T-helper 1 cell treated with Interleukin-12 subunit alpha and Interleukin-12 subunit beta and Interleukin-4 antibody, amounts not matched to agents 30 ng/mL and 1 ng/mL, for 36 hours (primary cell): ENCODE measurements around the gene UGT1A9. TPM values are rescaled to one million over a fixed set of nuclear protein-coding genes. Genes with fewer than 3 reads are reported as not detected.
"Not testable (repeated sequence)": the region's sequence is repeated elsewhere in the genome, so short reads cannot be mapped to it uniquely, and the experiment has no call there.

ENCODE experiments used
- intact Hi-C: fragments of 100-400 bp; cut with micrococcal nuclease; formaldehyde crosslinking; loops from one replicate; pipeline ENCODE4 v1.15.1; 2024
- total RNA-seq: library from RNA; stranded (reverse); gene quantifications from 2 replicates; pipeline ENCODE4 v1.2.3, GENCODE V29; 2022

Gene UGT1A9
- total RNA-seq, 1 donor from 2014 or later, result not detected

GRCh38 chr2:233711312-233712008 lies 39.8 kb downstream of the UGT1A9 start:
- intact Hi-C loops, result loop anchor here (1.0 to 2.0 kb wide), 2 partner anchors 269 to 307 kb away; no protein-coding TSS in a partner anchor

GRCh38 chr2:233712611-233713261 lies 41.0 kb downstream of the UGT1A9 start, which contains the start of gene UGT1A5:
TSS of gene UGT1A5 (plus strand) at chr2:233712907. CDS start at chr2:233712992, 85 bp downstream.
- intact Hi-C loops, result no loop called here

GRCh38 chr2:233713262-233713615 lies 41.5 kb downstream of the UGT1A9 start:
- intact Hi-C loops, result no loop called here

GRCh38 chr2:233714121-233714520 lies 42.4 kb downstream of the UGT1A9 start:
- intact Hi-C loops, result no loop called here

GRCh38 chr2:233718552-233718951 lies 46.9 kb downstream of the UGT1A9 start, which contains the start of gene UGT1A4:
TSS of gene UGT1A4 (plus strand) at chr2:233718736. CDS start at chr2:233718821, 85 bp downstream.
- intact Hi-C loops, result no loop called here

- intact Hi-C loops, result no loop called here
These were observed 57.1 kb downstream of the UGT1A9 start, which contains the start of gene UGT1A3 for GRCh38 chr2:233728723-233729301. TSS of gene UGT1A3 (plus strand) at chr2:233729042. CDS start at chr2:233729127, 85 bp downstream.

GRCh38 chr2:233736868-233737653 lies 65.4 kb downstream of the UGT1A9 start:
- intact Hi-C loops, result not testable (repeated sequence)

- intact Hi-C loops, result no loop called here
These were observed 69.2 kb downstream of the UGT1A9 start for GRCh38 chr2:233740870-233741269.

- intact Hi-C loops, result no loop called here
These were observed 72.0 kb downstream of the UGT1A9 start for GRCh38 chr2:233743464-233744259.

- intact Hi-C loops, result no loop called here
These were observed 73.5 kb downstream of the UGT1A9 start for GRCh38 chr2:233745073-233745755.

GRCh38 chr2:233745838-233746237 lies 74.1 kb downstream of the UGT1A9 start:
- intact Hi-C loops, result not testable (repeated sequence)

GRCh38 chr2:233746475-233747282 lies 75.0 kb downstream of the UGT1A9 start:
- intact Hi-C loops, result no loop called here

- intact Hi-C loops, result no loop called here
These were observed 75.5 kb downstream of the UGT1A9 start for GRCh38 chr2:233747283-233747544.

GRCh38 chr2:233750689-233751088 lies 79.0 kb downstream of the UGT1A9 start:
- intact Hi-C loops, result not testable (repeated sequence)

- intact Hi-C loops, result not testable (repeated sequence)
These were observed 79.7 kb downstream of the UGT1A9 start for GRCh38 chr2:233751212-233752009.

- intact Hi-C loops, result no loop called here
These were observed 83.3 kb downstream of the UGT1A9 start for GRCh38 chr2:233754872-233755611.

GRCh38 chr2:233756429-233757081 lies 84.9 kb downstream of the UGT1A9 start:
- intact Hi-C loops, result no loop called here
